GM12864 (cell line): ENCODE measurements around the gene SPTAN1.
A peak's percentile ranks its signal among the peaks of the same experiment; 100 is the strongest.
"Not testable (repeated sequence)": the region's sequence is repeated elsewhere in the genome, so short reads cannot be mapped to it uniquely, and the experiment has no call there.

ENCODE experiments used
- DNase-seq: peaks from one replicate; pipeline ENCODE4 v3.0.0-alpha.2; 2011; ENCODE audit warnings: low read depth
- H3K4me3 ChIP-seq: 2 replicates; pipeline ENCODE4 v1.5.1; 2011; ENCODE audit warnings: mild to moderate bottlenecking, low read depth, low read length, control low read depth
- CTCF ChIP-seq: IDR thresholded peaks from 2 replicates; pipeline ENCODE4 v1.5.1; 2011; ENCODE audit warnings: low read depth, mild to moderate bottlenecking, moderate library complexity, low read length, control low read depth, inconsistent platforms; ENCODE audit errors: missing control alignments

Gene SPTAN1

GRCh38 chr9:128654481-128654880 is 102.1 kb downstream of the SPTAN1 start:
- no peak overlapping the region for H3K4me3 ChIP-seq
- no peak for TF ChIP-seq CTCF
- DNase-seq, result no peak

- DNase-seq, result peak; percentile 66
- no peak for TF ChIP-seq CTCF
- H3K4me3 ChIP-seq, result peak within 1 kb of the TSS; percentile 97
Observed at GRCh38 chr9:128656416-128657343, 104.3 kb downstream of the SPTAN1 start, which contains the start of gene DYNC2I2. Gene DYNC2I2, minus strand, starts transcription at chr9:128656847. Its CDS starts 121 bp downstream, at chr9:128656726.

GRCh38 chr9:128657344-128657704 is 104.9 kb downstream of the SPTAN1 start:
- DNase-seq, result no peak
- no peak for TF ChIP-seq CTCF
- no peak overlapping the region for H3K4me3 ChIP-seq

GRCh38 chr9:128657796-128658195 is 105.4 kb downstream of the SPTAN1 start:
- H3K4me3 ChIP-seq, result no peak overlapping the region
- no peak for TF ChIP-seq CTCF
- DNase-seq, result no peak

- DNase-seq, H3K4me3 ChIP-seq: not testable (repeated sequence)
Observed at GRCh38 chr9:128666481-128666941, 114.1 kb downstream of the SPTAN1 start.

- no peak overlapping the region for H3K4me3 ChIP-seq
- no peak for DNase-seq
- TF ChIP-seq CTCF, result no peak
Observed at GRCh38 chr9:128669786-128670185, 117.4 kb downstream of the SPTAN1 start.

GRCh38 chr9:128675382-128675781 is 123.0 kb downstream of the SPTAN1 start:
- H3K4me3 ChIP-seq, result no peak overlapping the region
- no peak for TF ChIP-seq CTCF
- no peak for DNase-seq
